PC-3 (cell line): ENCODE measurements around the gene ARHGEF11. TPM values are rescaled to one million over a fixed set of nuclear protein-coding genes. Genes with fewer than 3 reads are reported as not detected.

Experiments used
- ATAC-seq: fragments of 200-7000 bp; cut with Tn5 transposase; 2 replicates; pipeline ENCODE4 v1.9.1; 2020; ENCODE audit warnings: mild to moderate bottlenecking, moderate library complexity
- BruUV-seq: library from RNA; stranded (reverse); fragments of 400-500 nt; replicated peaks from 2 replicates; lab custom pipeline; 2021; lab: Mats Ljungman, UMichigan
- CTCF ChIA-PET: fragments of 300-600 bp; sonication (Branson Sonifier 250); formaldehyde crosslinking; loops from one replicate; lab custom pipeline; 2022; ENCODE audit warnings: antibody characterized with exemption; lab: Charles Lee
- POLR2A ChIA-PET: fragments of 300-600 bp; sonication (Branson Sonifier 250); formaldehyde crosslinking; loops from one replicate; lab custom pipeline; 2022; ENCODE audit warnings: antibody characterized with exemption; ENCODE audit not compliant: unreplicated experiment; lab: Charles Lee
- DNase-seq: peaks from one replicate; pipeline ENCODE4 v3.0.0-alpha.2; 2015
- H2AFZ ChIP-seq: fragments of 300-600 bp; sonication (generic); 2 replicates; pipeline ENCODE4 v1.6.0; 2016; ENCODE audit warnings: antibody characterized with exemption, low read length
- H3F3A ChIP-seq: fragments of 300-600 bp; sonication (generic); one replicate; pipeline ENCODE4 v1.6.0; 2017; ENCODE audit warnings: antibody characterized with exemption, low read length, control low read depth, mild to moderate bottlenecking; ENCODE audit not compliant: unreplicated experiment
- H3K27ac ChIP-seq: fragments of 300-600 bp; sonication (generic); 2 replicates; pipeline ENCODE4 v1.5.1; 2016; ENCODE audit warnings: mild to moderate bottlenecking, low read length
- H3K27me3 ChIP-seq: fragments of 300-600 bp; sonication (generic); 2 replicates; pipeline ENCODE4 v1.6.1; 2016; ENCODE audit warnings: low read length, mixed read lengths
- H3K36me3 ChIP-seq: fragments of 300-600 bp; sonication (generic); 2 replicates; pipeline ENCODE4 v1.6.1; 2016; ENCODE audit warnings: low read depth, mixed run types, low read length, mixed read lengths
- H3K4me1 ChIP-seq: fragments of 300-600 bp; sonication (generic); 2 replicates; pipeline ENCODE4 v1.5.1; 2016; ENCODE audit warnings: low read length; ENCODE audit not compliant: insufficient read depth
- H3K4me2 ChIP-seq: fragments of 300-600 bp; sonication (generic); 2 replicates; pipeline ENCODE4 v1.6.0; 2016; ENCODE audit warnings: low read length
- H3K4me3 ChIP-seq: fragments of 300-600 bp; sonication (generic); 2 replicates; pipeline ENCODE4 v1.5.1; 2016; ENCODE audit warnings: mild to moderate bottlenecking, low read length, mixed read lengths
- H3K79me2 ChIP-seq: fragments of 300-600 bp; sonication (generic); 2 replicates; pipeline ENCODE4 v1.6.1; 2017; ENCODE audit warnings: low read length, mixed read lengths
- H3K9ac ChIP-seq: fragments of 300-600 bp; sonication (generic); 2 replicates; pipeline ENCODE4 v1.6.0; 2016; ENCODE audit warnings: mild to moderate bottlenecking, low read length
- H3K9me2 ChIP-seq: fragments of 300-600 bp; sonication (generic); replicated peaks from 2 replicates; pipeline ENCODE4 v1.6.1; 2016; ENCODE audit warnings: mixed run types, low read length, mixed read lengths
- H3K9me3 ChIP-seq: fragments of 300-600 bp; sonication (generic); 2 replicates; pipeline ENCODE4 v1.6.1; 2016; ENCODE audit warnings: low read length, mixed read lengths
- H4K20me1 ChIP-seq: fragments of 300-600 bp; sonication (generic); 2 replicates; pipeline ENCODE4 v1.6.1; 2016; ENCODE audit warnings: low read length, mixed read lengths
- EZH2 ChIP-seq: fragments of 300-600 bp; sonication (generic); IDR thresholded peaks from one replicate; pipeline ENCODE4 v1.6.1; 2017; ENCODE audit warnings: antibody characterized with exemption, mild to moderate bottlenecking, low read length; ENCODE audit not compliant: unreplicated experiment
- EZH2phosphoT487 ChIP-seq: fragments of 300-600 bp; sonication (generic); IDR thresholded peaks from 2 replicates; pipeline ENCODE4 v1.6.1; 2018; ENCODE audit warnings: mild to moderate bottlenecking, antibody characterized with exemption, low read length, borderline replicate concordance
- intact Hi-C: fragments of 100-400 bp; cut with micrococcal nuclease; formaldehyde crosslinking; loops from 2 replicates; pipeline ENCODE4 v1.9.0; 2023
- total RNA-seq: library from RNA; depleted of rRNA; stranded (reverse); fragments of >200 nt; gene quantifications from 2 replicates; pipeline ENCODE4 v1.2.3, GENCODE V29; 2014
- TF ChIP-seq, protein P1 (sequence below): fragments of 300-600 bp; sonication (generic); conservative IDR thresholded peaks from 2 replicates; pipeline ENCODE4 v1.5.1; 2017; ENCODE audit warnings: antibody characterized with exemption, low read depth, mild to moderate bottlenecking, low read length

Gene ARHGEF11
- total RNA-seq, 1 experiment from 2014 or later: 31.1 TPM

GRCh38 chr1:156970017-156970416 is 75.5 kb downstream of the ARHGEF11 start:
- no TSS peak for BruUV-seq
- DNase-seq (peak; percentile 24), ATAC-seq (peak; percentile 18; the same call in 1 of the 2 replicates)
- H3K4me1 ChIP-seq: no peaks in the 10 kb centered on the region
- H3K79me2 ChIP-seq: no peaks in the 10 kb centered on the region
- no peaks in the 10 kb centered on the region for H3K27me3 ChIP-seq
- H3F3A ChIP-seq: no peaks in the 10 kb centered on the region
- H3K4me3 ChIP-seq: no peak overlapping the region
- no peak overlapping the region for H3K27ac ChIP-seq
- no peak overlapping the region for H3K4me2 ChIP-seq
- no peak for TF ChIP-seq EZH2
- TF ChIP-seq, protein P1, sequence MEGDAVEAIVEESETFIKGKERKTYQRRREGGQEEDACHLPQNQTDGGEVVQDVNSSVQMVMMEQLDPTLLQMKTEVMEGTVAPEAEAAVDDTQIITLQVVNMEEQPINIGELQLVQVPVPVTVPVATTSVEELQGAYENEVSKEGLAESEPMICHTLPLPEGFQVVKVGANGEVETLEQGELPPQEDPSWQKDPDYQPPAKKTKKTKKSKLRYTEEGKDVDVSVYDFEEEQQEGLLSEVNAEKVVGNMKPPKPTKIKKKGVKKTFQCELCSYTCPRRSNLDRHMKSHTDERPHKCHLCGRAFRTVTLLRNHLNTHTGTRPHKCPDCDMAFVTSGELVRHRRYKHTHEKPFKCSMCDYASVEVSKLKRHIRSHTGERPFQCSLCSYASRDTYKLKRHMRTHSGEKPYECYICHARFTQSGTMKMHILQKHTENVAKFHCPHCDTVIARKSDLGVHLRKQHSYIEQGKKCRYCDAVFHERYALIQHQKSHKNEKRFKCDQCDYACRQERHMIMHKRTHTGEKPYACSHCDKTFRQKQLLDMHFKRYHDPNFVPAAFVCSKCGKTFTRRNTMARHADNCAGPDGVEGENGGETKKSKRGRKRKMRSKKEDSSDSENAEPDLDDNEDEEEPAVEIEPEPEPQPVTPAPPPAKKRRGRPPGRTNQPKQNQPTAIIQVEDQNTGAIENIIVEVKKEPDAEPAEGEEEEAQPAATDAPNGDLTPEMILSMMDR: peak; percentile 53
- no peak overlapping the region for H3K9ac ChIP-seq
- H4K20me1 ChIP-seq: no peaks in the 10 kb centered on the region
- H3K9me3 ChIP-seq: no peaks in the 10 kb centered on the region
- H3K36me3 ChIP-seq: peaks cover 25% of the 10 kb centered on the region
- no peak overlapping the region for H2AFZ ChIP-seq
- CTCF ChIA-PET: interaction anchor here (1.6 kb wide), 1 partner anchor 42 kb away, joined by 5 read pairs; no protein-coding TSS in a partner anchor
- POLR2A ChIA-PET: interaction anchor here (0.6 kb wide), 1 partner anchor 467 kb away, joined by 5 read pairs; no protein-coding TSS in a partner anchor
- H3K9me2 ChIP-seq: no peaks in the 10 kb centered on the region
- intact Hi-C loops: no loop called here

DNA sequence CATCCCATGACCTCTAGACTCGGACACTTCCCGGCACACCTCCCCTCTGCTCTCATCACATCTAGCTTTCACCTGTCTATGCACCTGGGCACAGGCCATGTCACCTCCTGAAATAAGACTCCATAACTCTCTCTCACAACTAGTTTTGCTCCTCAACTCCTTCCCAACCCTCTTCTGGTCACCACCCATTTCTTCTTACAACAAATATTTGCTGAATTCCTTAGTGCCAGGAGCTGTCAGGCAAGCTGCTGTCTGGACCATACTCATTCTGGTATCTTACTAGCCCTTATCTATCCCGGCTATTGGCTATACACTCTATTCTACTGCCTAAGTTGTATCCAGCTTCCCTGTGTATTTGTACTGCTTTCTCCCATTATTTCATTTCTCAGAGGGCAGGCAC is 76.0 kb downstream of the ARHGEF11 start:
- peaks cover 20% of the 10 kb centered on the region for H3K36me3 ChIP-seq
- H3K9me3 ChIP-seq: no peaks in the 10 kb centered on the region
- DNase-seq (no peak), ATAC-seq (no peak)
- intact Hi-C loops: no loop called here
- no peaks in the 10 kb centered on the region for H4K20me1 ChIP-seq
- H2AFZ ChIP-seq: no peak overlapping the region
- H3K9ac ChIP-seq: no peak overlapping the region
- no peaks in the 10 kb centered on the region for H3K27me3 ChIP-seq
- ChIA-PET POLR2A (interaction anchor here (0.6 kb wide), 1 partner anchor 467 kb away, joined by 5 read pairs; no protein-coding TSS in a partner anchor), CTCF (interaction anchor here (1.6 kb wide), 1 partner anchor 42 kb away, joined by 5 read pairs; no protein-coding TSS in a partner anchor)
- no peak overlapping the region for H3K4me2 ChIP-seq
- no TSS peak for BruUV-seq
- no peaks in the 10 kb centered on the region for H3K9me2 ChIP-seq
- H3K4me3 ChIP-seq: no peak overlapping the region
- TF ChIP-seq EZH2 (no peak), EZH2phosphoT487 (no peak)
- TF ChIP-seq, protein P1: no peak
- no peaks in the 10 kb centered on the region for H3K4me1 ChIP-seq
- H3K79me2 ChIP-seq: no peaks in the 10 kb centered on the region
- no peak overlapping the region for H3K27ac ChIP-seq
- no peaks in the 10 kb centered on the region for H3F3A ChIP-seq

DNA sequence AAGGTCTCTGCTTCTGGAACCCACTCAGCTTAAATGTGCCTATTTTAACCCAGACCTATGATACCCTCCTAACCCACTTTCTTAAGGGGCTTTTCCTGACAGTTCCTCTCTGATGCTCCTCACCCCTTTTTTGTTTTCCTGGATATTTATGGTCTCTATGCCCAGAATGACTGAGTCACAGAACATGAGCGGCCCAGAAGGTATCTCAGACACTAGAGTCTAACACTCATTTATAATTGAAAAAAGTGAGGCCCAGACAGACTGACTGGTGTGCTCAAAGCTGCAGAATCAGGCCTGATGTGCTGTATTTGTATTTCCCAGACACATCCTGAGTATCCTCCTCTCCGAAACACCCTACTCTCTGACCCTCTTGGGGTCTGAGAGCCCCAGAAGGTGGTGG is 81.1 kb downstream of the ARHGEF11 start:
- no peaks in the 10 kb centered on the region for H3K79me2 ChIP-seq
- ATAC-seq (no peak), DNase-seq (no peak)
- BruUV-seq: no TSS peak
- ChIA-PET CTCF (no interaction called here), POLR2A (no interaction called here)
- no peaks in the 10 kb centered on the region for H4K20me1 ChIP-seq
- no peak overlapping the region for H3K9ac ChIP-seq
- H2AFZ ChIP-seq: no peak overlapping the region
- peaks cover 21% of the 10 kb centered on the region; the same call in 1 of the 2 replicates for H3K36me3 ChIP-seq
- H3K4me2 ChIP-seq: no peak overlapping the region
- H3K27me3 ChIP-seq: no peaks in the 10 kb centered on the region
- H3K4me1 ChIP-seq: no peaks in the 10 kb centered on the region
- H3K9me3 ChIP-seq: no peaks in the 10 kb centered on the region
- no peak overlapping the region for H3K4me3 ChIP-seq
- no peak overlapping the region for H3K27ac ChIP-seq
- TF ChIP-seq EZH2phosphoT487 (no peak), EZH2 (no peak)
- TF ChIP-seq, protein P1: no peak
- intact Hi-C loops: no loop called here
- no peaks in the 10 kb centered on the region for H3F3A ChIP-seq
- no peaks in the 10 kb centered on the region for H3K9me2 ChIP-seq
